Measurements from ENCODE around the gene REG3A.

GRCh38 chr2:79129804-79130203, 29.7 kb downstream of the REG3A start:
- TF ChIP-seq CTCF (IDR thresholded peaks at IDR 0.05; ENCODE audit: low read depth, low read length): no peak
- TF ChIP-seq EZH2phosphoT487 (IDR thresholded peaks at IDR 0.05; ENCODE audit: low read depth): no peak
